GM11168 (cell line): ENCODE data around the gene ANAPC10.

ENCODE experiments used
- in situ Hi-C: fragments of 300-500 bp; cut with MboI; formaldehyde crosslinking; loops from one replicate; pipeline ENCODE4 v1.12.0; 2022; ENCODE audit warnings: low sequenced_read_pairs; ENCODE audit not compliant: unreplicated experiment

The ANAPC10 gene

DNA sequence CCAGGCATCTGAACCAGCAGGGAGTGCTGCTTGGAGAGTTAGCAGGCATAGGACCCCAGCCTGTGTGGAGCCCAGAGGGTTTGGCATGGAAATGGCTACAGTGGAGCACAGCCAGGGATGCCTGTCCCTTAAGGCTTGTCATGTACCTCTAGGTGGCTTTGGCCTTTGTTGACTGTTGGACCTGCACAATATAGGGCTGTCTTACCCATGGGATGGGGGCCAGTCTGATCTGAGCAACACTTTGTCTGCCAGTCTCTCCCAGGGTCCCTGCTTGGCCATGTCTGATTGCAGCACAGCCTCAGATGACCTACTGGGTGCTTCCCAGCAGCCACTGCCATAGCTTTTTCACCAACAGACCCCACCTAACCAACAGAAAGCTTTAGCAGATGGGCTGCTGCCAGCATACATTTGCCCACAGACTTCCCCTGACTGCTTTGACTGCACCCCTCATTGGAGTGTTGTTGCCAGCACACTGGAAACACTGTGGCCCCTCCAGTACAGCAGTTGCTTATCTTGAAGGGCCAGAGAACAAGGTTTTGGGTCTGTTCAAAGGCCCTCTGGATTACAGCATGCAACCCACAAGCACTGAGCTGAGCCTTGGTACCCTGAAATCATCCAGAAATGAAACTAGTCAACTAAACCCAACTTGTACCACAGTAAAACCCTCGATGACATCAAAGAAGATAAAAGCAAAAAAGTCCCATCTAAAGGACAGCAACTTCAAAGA is 22.1 kb downstream of the ANAPC10 start:
- in situ Hi-C loops, result no loop called here

DNA sequence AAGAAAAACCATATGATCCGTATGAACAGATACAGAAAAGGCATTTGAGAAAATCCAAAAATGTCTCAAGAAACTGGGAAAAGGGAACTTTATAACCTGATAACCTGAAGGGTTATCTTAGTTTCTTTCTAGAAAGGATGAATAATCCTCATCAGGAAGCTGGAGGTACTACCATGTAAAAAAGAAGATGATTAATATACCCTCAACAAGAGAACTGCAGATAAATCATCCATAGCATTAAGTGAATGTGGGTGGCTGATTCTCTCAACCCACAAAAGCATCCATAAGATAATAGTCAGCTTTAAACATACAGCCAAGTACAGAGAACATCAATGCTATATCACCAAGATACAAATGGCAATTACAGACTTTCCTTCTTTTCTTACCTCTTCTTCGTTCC is 26.4 kb downstream of the ANAPC10 start:
- in situ Hi-C loops, result loop anchor here (25.0 kb wide), 1 partner anchor 284 kb away; no protein-coding TSS in a partner anchor

DNA sequence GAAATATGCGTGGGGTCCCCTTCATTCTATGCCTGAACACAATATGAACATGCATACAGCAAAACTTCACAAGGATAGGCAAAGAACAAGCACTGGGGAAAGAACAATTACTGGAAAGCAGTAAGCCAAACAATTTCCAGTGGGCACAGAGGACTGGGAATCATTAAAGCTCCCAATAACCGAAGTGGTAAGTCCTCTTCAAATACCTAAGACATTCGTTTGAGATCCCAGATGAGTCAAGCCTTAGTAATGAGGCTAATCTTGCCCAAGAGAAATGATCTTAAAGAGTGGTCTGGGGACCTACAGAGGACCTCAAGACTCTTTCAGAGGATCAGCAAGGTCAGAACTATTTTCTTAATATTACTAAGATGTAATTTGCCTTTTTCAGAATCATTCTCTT is 28.6 kb downstream of the ANAPC10 start:
- in situ Hi-C loops, result loop anchor here (10.0 to 25.0 kb wide), 2 partner anchors 282 to 895 kb away; no protein-coding TSS in a partner anchor

DNA sequence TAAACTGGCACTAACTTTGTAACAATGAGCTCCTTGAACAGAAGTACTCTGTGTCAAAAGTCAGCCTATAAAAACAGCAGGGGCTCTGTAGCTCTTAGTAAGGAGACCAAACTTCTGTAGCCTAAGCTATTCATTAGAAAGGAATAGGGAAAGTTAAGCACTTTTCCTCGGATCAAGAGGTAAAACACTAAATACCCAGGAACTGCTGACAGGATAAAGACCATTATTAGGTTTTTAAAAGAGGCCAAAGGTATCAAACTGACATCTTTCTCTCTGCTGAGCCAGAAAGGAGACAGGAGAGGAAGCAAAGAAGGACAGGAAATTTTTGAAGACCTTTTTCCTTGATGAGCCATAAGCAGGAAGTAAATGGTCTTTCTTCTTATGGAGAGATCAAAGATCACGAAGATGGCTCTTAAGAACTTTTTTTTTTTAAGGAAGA is 31.9 kb downstream of the ANAPC10 start:
- in situ Hi-C loops, result loop anchor here (10.0 to 25.0 kb wide), 2 partner anchors 279 to 891 kb away; no protein-coding TSS in a partner anchor

DNA sequence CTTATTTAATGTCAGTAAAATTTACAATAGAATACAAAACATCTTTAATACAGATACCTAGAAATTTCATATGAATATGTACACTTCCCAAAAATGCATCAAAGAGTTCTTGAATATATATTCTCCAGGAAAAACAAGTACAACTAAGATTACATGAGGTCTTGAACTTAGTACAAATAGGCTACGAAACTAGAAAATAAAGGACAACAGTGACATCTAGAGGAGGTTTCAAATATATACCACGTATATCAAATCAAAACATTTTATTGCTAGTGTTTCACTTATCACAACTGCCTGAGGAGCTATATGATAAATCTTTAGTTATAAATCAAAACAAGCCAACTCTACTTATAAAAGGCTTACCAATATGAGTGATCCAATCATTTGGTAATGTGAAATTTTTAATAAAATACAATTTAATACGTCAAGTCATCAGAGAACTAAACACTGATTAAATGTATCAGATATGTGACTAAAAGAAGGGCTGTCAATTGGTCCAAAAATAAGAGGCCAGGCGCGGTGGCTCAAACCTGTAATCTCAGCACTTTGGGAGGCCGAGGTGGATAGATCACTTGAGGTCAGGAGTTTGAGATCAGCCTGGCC is 36.6 kb downstream of the ANAPC10 start:
- in situ Hi-C loops, result loop anchor here (10.0 to 25.0 kb wide), 2 partner anchors 274 to 887 kb away; no protein-coding TSS in a partner anchor

DNA sequence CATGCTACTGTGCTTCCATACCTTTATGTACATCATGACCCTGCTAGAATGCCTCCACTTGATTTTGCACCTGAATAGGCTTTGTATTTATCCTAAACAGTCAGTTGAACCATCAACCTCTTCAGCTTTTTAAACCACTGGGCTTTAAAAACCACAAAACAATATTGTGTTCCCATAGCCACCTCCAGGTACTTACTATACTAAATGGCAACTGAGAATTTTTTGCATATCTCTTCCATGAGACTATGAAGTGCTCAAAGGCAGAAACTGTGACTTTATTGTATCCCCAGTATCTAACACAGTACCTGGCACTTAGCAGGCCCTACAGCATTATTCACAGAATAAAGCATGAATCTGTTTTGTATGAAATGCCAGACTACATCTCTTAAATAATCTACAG is 39.7 kb downstream of the ANAPC10 start:
- in situ Hi-C loops, result loop anchor here (25.0 kb wide), 1 partner anchor 271 kb away; no protein-coding TSS in a partner anchor

DNA sequence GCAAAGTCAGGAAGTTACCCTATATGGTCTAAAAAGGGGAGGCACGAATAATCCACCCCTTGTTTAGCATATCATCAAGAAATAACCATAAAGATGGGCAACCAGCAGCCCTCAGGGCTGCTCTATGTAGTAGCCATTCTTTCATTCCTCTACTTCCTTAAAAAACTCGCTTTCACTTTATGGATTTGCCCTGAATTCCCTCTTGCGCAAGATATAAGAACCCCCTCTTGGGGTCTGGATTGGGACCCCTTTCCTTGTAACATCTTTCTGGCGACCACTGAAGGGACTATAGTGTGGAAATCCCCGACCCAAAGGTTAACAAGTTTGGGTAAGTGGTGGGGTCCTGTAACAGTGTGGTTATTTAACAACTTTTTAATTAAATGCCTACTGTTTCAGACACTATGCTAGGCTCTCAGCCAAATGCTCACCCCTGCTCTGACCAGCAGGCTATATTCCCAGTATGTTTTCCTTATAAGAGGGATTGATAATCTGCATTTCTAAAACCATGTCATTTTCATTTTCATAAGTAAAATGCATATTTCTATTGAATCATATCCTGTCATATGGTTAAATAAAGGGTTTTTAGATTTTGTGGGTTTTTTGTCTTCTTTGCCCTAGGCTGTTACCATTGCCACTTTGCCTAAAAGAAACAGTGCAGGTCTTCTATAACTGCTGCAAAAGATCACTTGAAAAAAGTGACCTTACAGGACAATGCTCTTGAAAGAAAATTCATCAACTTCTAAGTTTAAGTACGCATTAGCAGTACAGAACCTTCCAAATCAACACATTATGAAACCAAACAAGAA is 41.5 kb downstream of the ANAPC10 start:
- in situ Hi-C loops, result loop anchor here (25.0 kb wide), 1 partner anchor 269 kb away; no protein-coding TSS in a partner anchor

DNA sequence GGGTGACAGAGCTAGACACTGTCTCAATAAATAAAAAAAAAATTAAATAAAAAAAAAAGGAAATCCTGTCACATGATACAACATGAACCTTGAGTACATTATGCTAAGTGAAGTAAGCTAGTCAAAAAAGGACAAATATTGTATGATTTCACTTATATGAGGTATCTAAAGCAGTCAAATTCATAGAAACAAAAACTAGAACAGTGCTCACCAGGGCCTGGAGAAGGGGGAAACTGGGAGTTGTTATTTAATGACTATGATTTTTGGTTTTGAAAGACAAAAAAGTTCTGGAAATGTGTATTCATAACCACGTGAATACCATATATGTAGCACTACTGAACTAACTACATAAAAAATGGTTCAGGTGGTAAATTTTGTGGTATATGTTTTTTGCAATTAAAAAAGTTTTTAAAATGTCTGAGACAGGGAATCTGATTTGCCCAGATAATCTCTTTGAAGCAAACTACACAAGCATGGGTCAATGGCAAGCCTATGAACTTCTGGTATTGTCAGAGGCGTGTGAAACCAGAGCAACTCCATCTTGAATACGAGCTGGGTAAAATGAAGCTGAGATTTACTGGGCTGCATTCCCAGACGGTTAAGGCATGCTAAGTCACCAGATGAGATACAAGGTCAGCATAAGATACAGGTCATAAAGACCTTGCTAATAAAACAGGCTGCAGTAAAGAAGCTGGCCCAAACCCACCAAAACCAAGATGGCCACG is 42.3 kb downstream of the ANAPC10 start:
- in situ Hi-C loops, result loop anchor here (25.0 kb wide), 1 partner anchor 268 kb away; no protein-coding TSS in a partner anchor

DNA sequence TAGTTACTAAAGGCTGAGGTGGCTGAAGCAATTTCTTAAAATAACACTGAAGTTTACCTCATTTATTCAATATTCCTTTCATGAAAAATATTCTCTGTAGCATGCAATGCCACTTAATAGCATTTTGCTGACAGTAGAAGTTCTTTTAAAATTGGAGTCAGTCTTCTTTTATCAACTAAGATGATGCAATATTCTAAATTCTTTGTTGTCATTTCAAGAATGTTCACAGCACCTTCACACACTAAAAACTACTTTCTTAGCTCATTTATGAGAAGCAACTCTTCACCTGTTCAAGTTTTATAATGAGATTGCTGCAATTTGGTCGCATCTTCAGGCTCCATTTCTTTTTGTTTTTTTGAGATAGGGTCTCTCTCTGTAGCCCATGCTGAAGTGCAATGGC is 48.8 kb downstream of the ANAPC10 start:
- in situ Hi-C loops, result loop anchor here (25.0 kb wide), 1 partner anchor 437 kb away; no protein-coding TSS in a partner anchor

DNA sequence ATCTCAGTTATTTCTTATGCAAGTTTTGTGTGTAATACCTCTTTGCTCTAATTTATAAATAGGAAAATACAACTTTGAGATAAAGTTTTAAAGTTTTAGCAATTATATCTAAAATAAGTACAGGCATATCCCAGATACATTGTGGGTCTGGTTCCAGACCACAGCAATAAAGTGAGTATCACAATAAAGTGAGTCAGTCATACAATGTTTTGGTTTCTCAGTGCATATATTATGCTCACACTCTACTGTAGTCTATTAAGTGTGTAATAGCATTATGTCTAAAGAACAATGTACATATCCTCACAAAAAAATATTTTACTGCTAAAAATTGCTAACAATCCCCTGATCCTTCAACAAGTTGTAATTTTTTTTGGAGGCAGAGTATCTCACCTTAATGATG is 49.2 kb downstream of the ANAPC10 start:
- in situ Hi-C loops, result loop anchor here (25.0 kb wide), 1 partner anchor 437 kb away; no protein-coding TSS in a partner anchor

DNA sequence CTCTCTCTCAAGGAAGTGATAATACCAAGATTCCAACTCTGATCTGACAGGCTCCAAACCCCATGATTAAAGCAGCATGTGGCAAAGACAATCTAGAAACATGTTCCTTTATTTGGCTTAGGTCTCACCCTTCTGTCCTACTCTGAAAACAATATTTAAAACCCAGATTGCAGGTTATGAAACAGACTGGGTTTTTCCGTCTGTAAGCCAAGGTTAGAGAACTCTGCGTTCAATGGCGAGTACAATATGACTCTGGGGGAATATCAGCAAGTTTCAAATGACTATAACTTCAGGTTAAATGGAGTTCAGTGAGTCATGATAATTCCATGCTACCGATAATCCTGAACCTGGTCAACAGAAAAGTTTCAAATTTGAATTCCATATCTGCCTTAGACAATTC is 50.8 kb downstream of the ANAPC10 start:
- in situ Hi-C loops, result loop anchor here (25.0 kb wide), 1 partner anchor 435 kb away; no protein-coding TSS in a partner anchor

DNA sequence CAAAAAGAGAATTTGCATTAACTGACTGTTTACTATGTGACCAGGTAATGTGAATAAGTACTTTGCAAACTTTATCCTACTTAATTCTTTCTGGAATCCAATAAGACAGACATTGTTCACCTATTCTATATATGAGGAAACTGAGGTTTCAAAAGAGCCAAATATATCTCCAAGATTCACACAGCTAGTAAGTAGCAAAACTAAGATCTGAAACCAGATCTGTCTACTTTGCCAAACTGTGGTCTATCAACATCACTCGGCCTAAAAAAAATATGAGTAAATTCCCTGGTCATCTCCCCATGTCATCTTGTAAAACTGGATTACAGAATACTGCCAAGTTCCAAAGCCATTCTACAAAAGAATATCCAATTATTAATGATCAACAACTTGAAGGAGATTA is 52.8 kb downstream of the ANAPC10 start:
- in situ Hi-C loops, result loop anchor here (25.0 kb wide), 1 partner anchor 433 kb away; no protein-coding TSS in a partner anchor

DNA sequence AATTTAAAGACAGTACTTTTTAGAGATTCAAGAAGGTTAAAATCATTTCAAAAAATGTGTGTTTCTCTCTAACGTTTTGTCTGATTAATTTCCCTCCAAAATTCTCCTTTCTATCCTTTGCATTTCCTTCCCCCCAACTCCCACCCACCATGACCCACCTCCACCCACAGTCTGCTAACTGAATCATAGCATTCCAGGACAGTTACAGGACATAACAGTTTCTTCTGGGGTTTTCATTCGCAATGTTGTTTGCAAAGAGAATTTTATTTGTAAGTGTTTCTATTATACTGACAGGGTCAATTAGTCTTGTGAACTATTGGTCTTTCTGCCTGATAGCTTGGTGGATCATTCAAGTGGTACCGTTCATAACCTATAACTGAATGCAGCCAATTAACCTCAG is 53.7 kb downstream of the ANAPC10 start:
- in situ Hi-C loops, result loop anchor here (25.0 kb wide), 1 partner anchor 432 kb away; no protein-coding TSS in a partner anchor

DNA sequence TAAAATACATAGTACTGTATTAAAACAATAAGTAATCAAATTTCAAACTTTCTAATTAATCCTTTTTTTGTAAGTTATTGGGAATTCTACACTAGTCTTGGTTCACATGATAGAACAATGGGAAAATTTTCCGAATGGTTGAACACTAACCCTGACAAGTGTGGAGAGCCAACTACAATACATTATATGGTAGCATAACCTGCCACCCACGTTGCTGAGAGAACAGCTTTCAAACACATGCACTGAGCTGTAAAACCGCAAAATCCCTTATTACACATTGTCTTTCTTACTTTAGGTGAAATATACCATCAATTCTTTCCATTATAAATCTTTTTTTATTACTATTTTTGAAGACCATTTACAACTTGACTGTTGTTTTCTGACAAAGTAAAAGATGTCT is 54.7 kb downstream of the ANAPC10 start:
- in situ Hi-C loops, result loop anchor here (25.0 kb wide), 1 partner anchor 431 kb away; no protein-coding TSS in a partner anchor

DNA sequence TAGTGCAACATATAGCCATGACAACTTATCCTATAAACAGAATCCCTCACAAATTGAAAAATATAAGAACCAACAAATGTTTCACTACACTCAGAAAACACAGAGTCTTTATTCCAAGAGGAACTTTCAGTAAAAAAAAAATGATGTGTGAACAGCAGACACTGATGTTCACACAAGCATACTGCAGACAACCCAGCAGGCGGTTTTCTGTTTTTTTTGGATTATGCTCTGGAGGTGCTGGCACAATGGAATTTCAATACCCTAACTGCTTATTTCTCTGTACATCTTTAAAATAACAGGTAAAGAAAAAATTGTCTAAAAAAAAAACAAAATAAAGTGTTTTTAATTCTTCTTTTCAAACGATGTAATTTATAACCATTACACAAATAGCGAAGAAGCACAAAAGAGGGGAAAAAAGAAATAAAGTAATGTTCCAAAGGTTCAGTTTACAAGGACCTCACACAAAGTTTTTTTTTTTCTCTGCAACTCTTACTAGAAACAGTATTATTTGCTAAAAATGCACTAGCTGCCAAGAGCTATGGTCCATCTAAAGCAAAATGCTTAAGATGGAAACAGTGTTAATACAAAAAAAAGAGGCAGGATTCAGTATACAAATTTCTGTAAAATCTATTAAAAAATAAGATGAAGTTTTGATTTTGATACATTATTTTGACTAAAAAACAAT is 55.3 kb downstream of the ANAPC10 start:
- in situ Hi-C loops, result loop anchor here (25.0 kb wide), 1 partner anchor 430 kb away; no protein-coding TSS in a partner anchor

DNA sequence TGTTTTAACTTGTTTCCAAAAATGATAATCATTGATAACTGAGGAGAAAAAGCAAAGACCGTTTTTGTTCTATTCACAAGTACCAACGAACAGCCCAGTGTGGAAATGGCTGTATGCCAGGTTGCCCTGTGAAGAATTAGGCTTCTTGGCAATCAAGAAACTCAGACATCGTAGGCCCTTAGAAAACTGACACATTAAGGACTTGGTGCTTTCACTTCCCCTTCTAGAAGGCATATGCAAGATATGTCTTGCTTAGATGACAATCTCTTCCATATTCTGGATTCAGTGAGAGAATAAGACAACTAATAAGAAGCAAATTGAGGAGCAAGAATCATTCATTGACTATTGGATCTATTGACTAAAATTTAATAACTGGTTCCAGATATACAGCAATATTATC is 56.6 kb downstream of the ANAPC10 start:
- in situ Hi-C loops, result loop anchor here (25.0 kb wide), 1 partner anchor 429 kb away; no protein-coding TSS in a partner anchor

DNA sequence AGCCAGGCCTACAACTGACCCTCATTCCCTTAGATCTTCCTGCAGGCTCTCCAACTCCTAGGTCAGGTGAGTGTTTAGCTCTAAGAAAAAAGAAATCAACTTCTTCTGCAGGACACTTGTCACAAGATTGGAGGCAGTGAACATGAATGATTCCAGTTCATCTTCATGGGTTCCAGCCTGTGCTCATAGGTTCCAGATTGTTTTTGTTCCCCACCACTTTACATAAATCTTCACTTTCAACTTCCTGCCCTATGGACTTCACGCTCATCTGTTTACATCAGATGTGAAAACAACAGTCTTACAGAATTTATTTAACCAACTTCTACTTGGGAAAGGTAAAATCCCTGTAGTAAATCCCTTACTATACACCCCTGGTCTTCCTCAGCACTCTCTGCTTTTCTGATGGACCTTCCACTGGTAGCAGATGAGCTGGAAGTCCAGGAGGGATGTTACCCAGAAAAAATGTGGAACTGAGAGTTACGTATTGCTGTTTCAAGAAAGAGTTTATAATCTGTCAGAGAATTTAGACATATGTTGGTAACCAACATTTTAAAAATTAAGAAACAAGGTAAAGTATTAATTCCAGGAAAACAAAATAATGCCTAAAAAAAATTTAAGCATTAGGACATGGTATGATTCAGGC is 62.4 kb downstream of the ANAPC10 start:
- in situ Hi-C loops, result loop anchor here (25.0 kb wide), 1 partner anchor 423 kb away; no protein-coding TSS in a partner anchor

DNA sequence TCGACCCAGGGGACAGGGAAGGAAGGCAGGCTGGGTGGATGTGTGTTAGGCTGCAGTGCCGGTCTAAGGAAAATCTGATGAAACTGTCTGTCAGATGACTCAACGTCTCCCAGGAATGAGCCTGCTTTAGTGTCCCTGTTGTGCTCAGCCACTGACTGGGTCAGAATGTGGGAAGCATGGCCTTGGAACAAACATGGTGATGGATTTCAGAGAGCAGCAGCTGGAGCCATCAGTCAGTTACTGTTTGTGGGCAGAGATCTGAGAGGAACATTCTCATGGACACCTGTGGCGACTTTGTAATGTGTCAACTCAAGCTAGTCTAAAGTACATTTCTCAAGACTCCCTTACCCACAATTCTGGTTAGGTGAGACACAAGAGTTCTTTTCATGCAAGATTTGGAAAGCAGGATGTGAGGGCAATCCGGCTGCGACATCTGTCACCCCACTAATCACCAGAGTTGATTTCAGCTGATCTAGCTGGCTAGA is 63.2 kb downstream of the ANAPC10 start:
- in situ Hi-C loops, result loop anchor here (25.0 kb wide), 1 partner anchor 422 kb away; no protein-coding TSS in a partner anchor
